ENCODE data around the gene TEAD1.

- TF ChIP-seq, protein P1, sequence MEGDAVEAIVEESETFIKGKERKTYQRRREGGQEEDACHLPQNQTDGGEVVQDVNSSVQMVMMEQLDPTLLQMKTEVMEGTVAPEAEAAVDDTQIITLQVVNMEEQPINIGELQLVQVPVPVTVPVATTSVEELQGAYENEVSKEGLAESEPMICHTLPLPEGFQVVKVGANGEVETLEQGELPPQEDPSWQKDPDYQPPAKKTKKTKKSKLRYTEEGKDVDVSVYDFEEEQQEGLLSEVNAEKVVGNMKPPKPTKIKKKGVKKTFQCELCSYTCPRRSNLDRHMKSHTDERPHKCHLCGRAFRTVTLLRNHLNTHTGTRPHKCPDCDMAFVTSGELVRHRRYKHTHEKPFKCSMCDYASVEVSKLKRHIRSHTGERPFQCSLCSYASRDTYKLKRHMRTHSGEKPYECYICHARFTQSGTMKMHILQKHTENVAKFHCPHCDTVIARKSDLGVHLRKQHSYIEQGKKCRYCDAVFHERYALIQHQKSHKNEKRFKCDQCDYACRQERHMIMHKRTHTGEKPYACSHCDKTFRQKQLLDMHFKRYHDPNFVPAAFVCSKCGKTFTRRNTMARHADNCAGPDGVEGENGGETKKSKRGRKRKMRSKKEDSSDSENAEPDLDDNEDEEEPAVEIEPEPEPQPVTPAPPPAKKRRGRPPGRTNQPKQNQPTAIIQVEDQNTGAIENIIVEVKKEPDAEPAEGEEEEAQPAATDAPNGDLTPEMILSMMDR (conservative IDR thresholded peaks at IDR 0.05 in 1 of 2, IDR thresholded peaks at IDR 0.05 in 1 of 2; ENCODE audit: low read depth in 1 of 2, low read length in 2 of 2): no peak
- no peak for TF ChIP-seq EZH2 (IDR thresholded peaks at IDR 0.05; ENCODE audit: low read length, missing control alignments)
Observed at GRCh38 chr11:12971955-12972354, 297.7 kb downstream of the TEAD1 start.

All from fibroblast of lung (primary cell).